ENCODE data around the gene NHERF2. TPM values are rescaled to one million over a fixed set of nuclear protein-coding genes. Genes with fewer than 3 reads are reported as not detected.

The NHERF2 gene
- total and polyA plus RNA-seq, 3 donors from 2014 or later, result 50.6 to 59.9 (median 54.1) TPM

GRCh38 chr16:2081201-2082084, 54.7 kb downstream of the NHERF2 start:
- intact Hi-C loops (cut with DNase I; ENCODE audit: low total_unique reads), result loop anchor here (10.0 kb wide), 1 partner anchor 57 kb away; the partner anchor contains the start of gene NHERF2
- no peak for TF ChIP-seq POLR2A (IDR thresholded peaks at IDR 0.05)
- no peak for TF ChIP-seq CTCF (IDR thresholded peaks at IDR 0.05)
- WGBS, 2 donors, result 67 to 76% methylated on average over 3 to 35 of the region's 35 CpGs
- Histone ChIP-seq H3K9me3 (no peaks in the 10 kb centered on the region), H3K27ac (peak overlapping the region; percentile 48 to 54), H3K4me3 (no peak overlapping the region), H3K27me3 (no peaks in the 10 kb centered on the region), H3K36me3 (ENCODE audit: low read depth, missing control alignments) (no peaks in the 10 kb centered on the region), H3K4me1 (peaks cover 12% of the 10 kb centered on the region)
- DNase-seq, result no peak

DNA sequence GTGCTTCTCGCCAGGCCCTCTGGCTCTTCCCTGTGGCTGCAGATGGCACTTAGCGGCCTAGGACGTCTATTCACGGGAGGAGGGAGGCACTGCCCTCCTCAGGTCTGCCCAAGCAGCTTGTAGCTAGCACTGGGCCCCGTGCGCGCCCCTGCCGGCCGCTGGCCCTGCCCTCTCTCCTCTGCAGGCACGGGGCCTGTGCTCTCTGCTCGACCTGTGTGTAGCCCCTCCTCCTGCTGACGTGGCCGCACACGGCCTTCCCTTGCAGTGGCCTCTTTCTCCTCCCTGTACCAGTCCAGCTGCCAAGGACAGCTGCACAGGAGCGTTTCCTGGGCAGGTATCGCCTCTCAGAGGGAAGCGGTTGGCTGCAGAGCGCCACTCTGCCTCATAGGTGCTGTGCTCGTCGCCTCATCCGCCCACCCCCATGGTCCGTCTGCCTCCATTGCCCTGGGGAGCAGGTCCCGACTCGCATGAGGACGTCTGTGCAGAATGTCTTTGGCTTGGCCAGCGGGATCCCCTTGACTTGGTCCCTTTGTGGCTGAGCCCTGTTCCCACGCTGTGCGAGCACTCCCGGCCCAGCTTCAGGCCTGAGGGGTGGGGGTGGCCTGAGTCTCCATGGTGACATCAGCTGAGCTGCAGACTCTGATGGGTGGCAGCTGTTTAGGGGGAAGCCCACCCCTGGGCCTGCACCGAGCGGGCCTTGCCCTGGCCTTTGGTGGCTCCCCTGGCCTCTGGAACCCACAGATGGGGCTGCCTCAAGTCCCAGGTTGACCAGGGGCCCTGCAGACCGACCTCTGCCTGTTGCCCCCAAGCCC, 55.7 kb downstream of the NHERF2 start:
- peak overlapping the region; percentile 48 to 54 for H3K27ac ChIP-seq
- H3K36me3 ChIP-seq (ENCODE audit: low read depth, missing control alignments), result no peaks in the 10 kb centered on the region
- no peaks in the 10 kb centered on the region for H3K27me3 ChIP-seq
- intact Hi-C loops (cut with DNase I; ENCODE audit: low total_unique reads), result loop anchor here (10.0 kb wide), 1 partner anchor 58 kb away; the partner anchor contains the start of gene NHERF2
- TF ChIP-seq POLR2A (IDR thresholded peaks at IDR 0.05) (no peak), CTCF (IDR thresholded peaks at IDR 0.05) (peak in 1 of 3 experiments; percentile 5)
- H3K4me1 ChIP-seq, result peaks cover 12% of the 10 kb centered on the region
- 68 to 72% methylated on average over 23 to 31 of the region's 32 CpGs for WGBS, 2 donors
- no peak overlapping the region for H3K4me3 ChIP-seq
- H3K9me3 ChIP-seq, result no peaks in the 10 kb centered on the region
- DNase-seq, result peak; percentile 77

DNA sequence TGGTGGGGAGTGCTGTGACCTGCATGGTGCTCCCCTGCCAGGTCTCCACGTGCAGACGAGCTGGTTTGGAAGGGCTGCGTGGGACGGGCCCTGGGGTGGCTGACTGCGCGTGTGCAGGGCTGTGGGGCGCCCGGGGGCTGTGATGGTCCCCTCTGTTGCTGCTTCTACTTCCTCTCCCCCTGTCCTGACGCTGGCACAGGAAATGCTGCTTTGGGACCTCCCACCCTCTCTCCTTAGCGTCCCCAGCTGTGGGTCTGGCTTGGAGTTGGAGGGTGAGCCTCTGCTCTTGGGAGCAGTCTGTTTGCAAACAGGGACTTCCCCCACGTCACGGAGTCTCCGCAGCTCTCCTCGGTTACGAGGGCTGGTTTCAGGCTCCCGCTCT, 56.3 kb downstream of the NHERF2 start:
- Histone ChIP-seq H3K36me3 (ENCODE audit: low read depth, missing control alignments) (no peaks in the 10 kb centered on the region), H3K27ac (peak overlapping the region in 1 of 2 donors; percentile 50), H3K9me3 (no peaks in the 10 kb centered on the region), H3K4me3 (no peak overlapping the region), H3K4me1 (peaks cover 12% of the 10 kb centered on the region), H3K27me3 (no peaks in the 10 kb centered on the region)
- intact Hi-C loops (cut with DNase I; ENCODE audit: low total_unique reads), result loop anchor here (10.0 kb wide), 1 partner anchor 58 kb away; the partner anchor contains the start of gene NHERF2
- no peak for DNase-seq
- TF ChIP-seq POLR2A (IDR thresholded peaks at IDR 0.05) (no peak), CTCF (IDR thresholded peaks at IDR 0.05) (no peak)
- WGBS, 2 donors, result 56 to 62% methylated on average over 15 to 16 of the region's 16 CpGs

DNA sequence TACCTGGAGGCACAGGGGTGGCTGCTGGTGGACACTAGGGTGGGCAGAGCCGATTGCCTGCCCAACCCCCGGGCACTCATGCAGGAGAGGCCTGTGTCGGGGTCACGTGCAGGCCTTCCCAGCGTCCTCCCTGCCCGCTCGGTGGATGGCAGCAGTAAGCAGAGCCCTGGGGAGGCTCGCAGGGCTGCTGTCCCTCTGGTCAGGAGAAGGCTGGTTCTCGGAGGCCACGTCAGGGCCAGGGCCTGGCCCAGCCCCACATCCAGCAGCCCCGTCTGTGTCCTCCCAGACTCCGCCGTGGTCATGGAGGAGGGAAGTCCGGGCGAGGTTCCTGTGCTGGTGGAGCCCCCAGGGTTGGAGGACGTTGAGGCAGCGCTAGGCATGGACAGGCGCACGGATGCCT, 56.7 kb downstream of the NHERF2 start:
- H3K27me3 ChIP-seq, result no peaks in the 10 kb centered on the region
- TF ChIP-seq CTCF (IDR thresholded peaks at IDR 0.05), result no peak
- no peak for TF ChIP-seq POLR2A (IDR thresholded peaks at IDR 0.05)
- peak overlapping the region in 1 of 2 donors; percentile 50 for H3K27ac ChIP-seq
- no peak for DNase-seq
- peaks cover 12% of the 10 kb centered on the region for H3K4me1 ChIP-seq
- no peak overlapping the region for H3K4me3 ChIP-seq
- intact Hi-C loops (cut with DNase I; ENCODE audit: low total_unique reads), result loop anchor here (10.0 kb wide), 1 partner anchor 59 kb away; the partner anchor contains the start of gene NHERF2
- no peaks in the 10 kb centered on the region for H3K36me3 ChIP-seq (ENCODE audit: low read depth, missing control alignments)
- H3K9me3 ChIP-seq, result no peaks in the 10 kb centered on the region
- WGBS, 2 donors, result 79 to 85% methylated on average over 8 to 19 of the region's 19 CpGs
